GM12878 (cell line): ENCODE measurements around the gene PIK3R2. TPM values are rescaled to one million over a fixed set of nuclear protein-coding genes. Genes with fewer than 3 reads are reported as not detected.

ENCODE experiments used
- CREM ChIP-seq: IDR thresholded peaks from 2 replicates; pipeline ENCODE4 v1.6.1; 2014; ENCODE audit warnings: antibody characterized with exemption, low read depth
- HDAC2 ChIP-seq: fragments of 200-600 bp; sonication (generic); IDR thresholded peaks from 2 replicates; pipeline ENCODE4 v1.6.1; 2017
- MLLT1 ChIP-seq: fragments of 450-650 bp; IDR thresholded peaks from 2 replicates; pipeline ENCODE4 v1.6.1; 2016; ENCODE audit warnings: mild to moderate bottlenecking
- NKRF ChIP-seq: fragments of 450-650 bp; conservative IDR thresholded peaks from 2 replicates; pipeline ENCODE4 v1.6.1; 2017; ENCODE audit warnings: mild to moderate bottlenecking, moderate library complexity
- NRF1 ChIP-seq: conservative IDR thresholded peaks from 2 replicates; pipeline ENCODE4 v1.6.1; 2011; ENCODE audit warnings: mild to moderate bottlenecking, low read depth, low read length, improper control_type of control experiment
- RBBP5 ChIP-seq: fragments of 200-600 bp; sonication (generic); conservative IDR thresholded peaks from 2 replicates; pipeline ENCODE4 v1.6.1; 2016
- REST ChIP-seq: IDR thresholded peaks from 2 replicates; pipeline ENCODE4 v1.6.1; 2012; ENCODE audit warnings: mild to moderate bottlenecking, low read depth, low read length
- SMAD1 ChIP-seq: fragments of 450-650 bp; IDR thresholded peaks from 2 replicates; pipeline ENCODE4 v1.6.1; 2018; ENCODE audit warnings: mild to moderate bottlenecking, low read depth; ENCODE audit not compliant: partially characterized antibody
- SMARCA5 ChIP-seq: fragments of 450-650 bp; IDR thresholded peaks from 2 replicates; pipeline ENCODE4 v1.6.1; 2017; ENCODE audit warnings: mild to moderate bottlenecking
- ZNF207 ChIP-seq: fragments of 450-650 bp; IDR thresholded peaks from 2 replicates; pipeline ENCODE4 v1.6.1; 2014; ENCODE audit warnings: antibody characterized with exemption, mild to moderate bottlenecking, borderline replicate concordance
- ZNF687 ChIP-seq: fragments of 450-650 bp; IDR thresholded peaks from 2 replicates; pipeline ENCODE4 v1.6.1; 2017; ENCODE audit warnings: mild to moderate bottlenecking, moderate library complexity
- polyA plus RNA-seq, 11 experiments: library from polyadenylated mRNA; depleted of rRNA in 4 of 11; unstranded in 6 of 11; stranded (reverse) in 5 of 11; fragments of >200 nt; fragmentation: Nextera tagmentation in 4 of 11; fragmentation: Illumina TruSeq in 1 of 11; extraction: Ambion mirVana in 4 of 11; extraction: Trizol in 1 of 11; gene quantifications; 1 replicate in 1 of 11; 2 replicates in 10 of 11; pipeline versions ENCODE4 v1.2.1 to v1.2.3, GENCODE V29; 2011 to 2016; ENCODE audit warnings: inconsistent platforms in 2 of 11, missing spikeins in 2 of 11, low read depth in 1 of 11
- total RNA-seq, 4 experiments: library from RNA; depleted of rRNA in 3 of 4; stranded (reverse); fragments of >200 nt in 3 of 4; fragmentation: Illumina TruSeq in 1 of 4; extraction: Trizol in 1 of 4; gene quantifications; 2 replicates each; pipeline versions ENCODE4 v1.2.1 to v1.2.3, GENCODE V29; 2013 to 2021

PIK3R2 gene
- total and polyA plus RNA-seq, 10 of the 15 experiments (the other 5 are each of a cell fraction or from before 2014, with no cell fraction given) = 0.26 to 22.6 (median 2.5) TPM

GRCh38 chr19:18168673-18169381 is 15.9 kb downstream of the PIK3R2 start (continued):
- TF ChIP-seq SMARCA5 (0 out of 2 replicates have a peak, but pooled peaks have one; percentile 21), HDAC2 (no peak), SMAD1 (no peak), NRF1 (no peak), MLLT1 (peak; percentile 60), REST (no peak), ZNF687 (peak; percentile 87), RBBP5 (no peak), NKRF (0 out of 2 replicates have a peak, but pooled peaks have one; percentile 33), CREM (no peak), ZNF207 (no peak)
